ENCODE results near the gene COBL. TPM values are rescaled to one million over a fixed set of nuclear protein-coding genes. Genes with fewer than 3 reads are reported as not detected.
"Not testable (repeated sequence)": the region's sequence is repeated elsewhere in the genome, so short reads cannot be mapped to it uniquely, and the experiment has no call there.

COBL gene
- polyA plus RNA-seq, 1 donor, result 117 TPM

- DNase-seq (ENCODE audit: low read depth), result no peak
Measured at GRCh38 chr7:51010534-51010933, 306.1 kb downstream of the COBL start.

- no peak for DNase-seq (ENCODE audit: low read depth)
Measured at GRCh38 chr7:51009716-51010496, 306.7 kb downstream of the COBL start.

GRCh38 chr7:51007551-51008505 is 308.8 kb downstream of the COBL start:
- no peak for DNase-seq (ENCODE audit: low read depth)

GRCh38 chr7:51006483-51007235 is 309.9 kb downstream of the COBL start:
- DNase-seq (ENCODE audit: low read depth), result no peak

GRCh38 chr7:51005074-51005473 is 311.5 kb downstream of the COBL start:
- no peak for DNase-seq (ENCODE audit: low read depth)

- no peak for DNase-seq (ENCODE audit: low read depth)
Measured at GRCh38 chr7:51000956-51001355, 315.7 kb downstream of the COBL start.

- no peak for DNase-seq (ENCODE audit: low read depth)
Measured at GRCh38 chr7:50994753-50995319, 321.8 kb downstream of the COBL start.

GRCh38 chr7:50990214-50990613 is 326.4 kb downstream of the COBL start:
- DNase-seq (ENCODE audit: low read depth), result not testable (repeated sequence)

GRCh38 chr7:50988988-50989387 is 327.6 kb downstream of the COBL start:
- no peak for DNase-seq (ENCODE audit: low read depth)

GRCh38 chr7:50988465-50988864 is 328.1 kb downstream of the COBL start:
- DNase-seq (ENCODE audit: low read depth), result no peak

GRCh38 chr7:50985096-50985495 is 331.5 kb downstream of the COBL start:
- no peak for DNase-seq (ENCODE audit: low read depth)

GRCh38 chr7:50983850-50984249 is 332.8 kb downstream of the COBL start:
- DNase-seq (ENCODE audit: low read depth), result no peak

GRCh38 chr7:50982626-50983025 is 334.0 kb downstream of the COBL start:
- no peak for DNase-seq (ENCODE audit: low read depth)

- DNase-seq (ENCODE audit: low read depth), result no peak
Measured at GRCh38 chr7:50981743-50982142, 334.9 kb downstream of the COBL start.

GRCh38 chr7:50980411-50980810 is 336.2 kb downstream of the COBL start:
- no peak for DNase-seq (ENCODE audit: low read depth)

- DNase-seq (ENCODE audit: low read depth), result no peak
Measured at GRCh38 chr7:50978633-50979215, 337.9 kb downstream of the COBL start.

GRCh38 chr7:50977421-50977820 is 339.2 kb downstream of the COBL start:
- no peak for DNase-seq (ENCODE audit: low read depth)

- DNase-seq (ENCODE audit: low read depth), result no peak
Measured at GRCh38 chr7:50976064-50976463, 340.5 kb downstream of the COBL start.

GRCh38 chr7:50974240-50974639 is 342.4 kb downstream of the COBL start:
- DNase-seq (ENCODE audit: low read depth), result no peak

- DNase-seq (ENCODE audit: low read depth), result no peak
Measured at GRCh38 chr7:50973814-50974213, 342.8 kb downstream of the COBL start.

- DNase-seq (ENCODE audit: low read depth), result no peak
Measured at GRCh38 chr7:50970092-50970491, 346.5 kb downstream of the COBL start.

Measured in forelimb muscle (tissue), 1 donor.